Measurements from ENCODE around the gene DIP2A. TPM values are rescaled to one million over a fixed set of nuclear protein-coding genes. Genes with fewer than 3 reads are reported as not detected.

DIP2A gene
- total and polyA plus RNA-seq, 2 donors: 18.2 to 44.8 TPM

GRCh38 chr21:46421756-46422555 lies 36.7 kb upstream of the DIP2A start:
- Histone ChIP-seq H3K4me3 (ENCODE audit: low read depth, low read length) (no peak overlapping the region), H3K27ac (ENCODE audit: low read depth) (no peak overlapping the region), H3K36me3 (ENCODE audit: insufficient read depth) (no peaks in the 10 kb centered on the region), H3K4me1 (ENCODE audit: insufficient read depth) (no peaks in the 10 kb centered on the region)
- no peak for DNase-seq (ENCODE audit: extremely low spot score)
- 93% methylated on average over 35 of the region's 35 CpGs for WGBS

GRCh38 chr21:46422636-46423241 lies 36.0 kb upstream of the DIP2A start:
- no peak for DNase-seq (ENCODE audit: extremely low spot score)
- H3K36me3 ChIP-seq (ENCODE audit: insufficient read depth): no peaks in the 10 kb centered on the region

GRCh38 chr21:46423546-46424038 lies 35.1 kb upstream of the DIP2A start:
- H3K4me1 ChIP-seq (ENCODE audit: insufficient read depth): no peaks in the 10 kb centered on the region
- no peak overlapping the region for H3K4me3 ChIP-seq (ENCODE audit: low read depth, low read length)
- no peak overlapping the region for H3K27ac ChIP-seq (ENCODE audit: low read depth)
- 75% methylated on average over 1 of the region's 1 CpG for WGBS
- no peaks in the 10 kb centered on the region for H3K36me3 ChIP-seq (ENCODE audit: insufficient read depth)
- DNase-seq (ENCODE audit: extremely low spot score): no peak

More at GRCh38 chr21:46422636-46423241, 36.0 kb upstream of the DIP2A start:
- Histone ChIP-seq H3K4me1 (ENCODE audit: insufficient read depth) (no peaks in the 10 kb centered on the region), H3K27ac (ENCODE audit: low read depth) (no peak overlapping the region), H3K4me3 (ENCODE audit: low read depth, low read length) (no peak overlapping the region)
- WGBS: 96% methylated on average over 12 of the region's 12 CpGs

GRCh38 chr21:46424039-46424591 lies 34.6 kb upstream of the DIP2A start:
- no peaks in the 10 kb centered on the region for H3K36me3 ChIP-seq (ENCODE audit: insufficient read depth)
- no peak overlapping the region for H3K27ac ChIP-seq (ENCODE audit: low read depth)

GRCh38 chr21:46424621-46425020 lies 34.1 kb upstream of the DIP2A start:
- Histone ChIP-seq H3K4me3 (ENCODE audit: low read depth, low read length) (no peak overlapping the region), H3K4me1 (ENCODE audit: insufficient read depth) (no peaks in the 10 kb centered on the region), H3K36me3 (ENCODE audit: insufficient read depth) (no peaks in the 10 kb centered on the region), H3K27ac (ENCODE audit: low read depth) (no peak overlapping the region)
- no peak for DNase-seq (ENCODE audit: extremely low spot score)
- WGBS: 87% methylated on average over 14 of the region's 14 CpGs

More at GRCh38 chr21:46424039-46424591, 34.6 kb upstream of the DIP2A start:
- 77% methylated on average over 17 of the region's 17 CpGs for WGBS
- Histone ChIP-seq H3K4me3 (ENCODE audit: low read depth, low read length) (no peak overlapping the region), H3K4me1 (ENCODE audit: insufficient read depth) (no peaks in the 10 kb centered on the region)
- no peak for DNase-seq (ENCODE audit: extremely low spot score)

- no peak overlapping the region for H3K4me3 ChIP-seq (ENCODE audit: low read depth, low read length)
- H3K27ac ChIP-seq (ENCODE audit: low read depth): no peak overlapping the region
- no peak for DNase-seq (ENCODE audit: extremely low spot score)
- 90% methylated on average over 19 of the region's 19 CpGs for WGBS
- H3K4me1 ChIP-seq (ENCODE audit: insufficient read depth): no peaks in the 10 kb centered on the region
- H3K36me3 ChIP-seq (ENCODE audit: insufficient read depth): no peaks in the 10 kb centered on the region
Observed at GRCh38 chr21:46425041-46425440, 33.6 kb upstream of the DIP2A start.

- Histone ChIP-seq H3K36me3 (ENCODE audit: insufficient read depth) (no peaks in the 10 kb centered on the region), H3K27ac (ENCODE audit: low read depth) (no peak overlapping the region), H3K4me3 (ENCODE audit: low read depth, low read length) (no peak overlapping the region), H3K4me1 (ENCODE audit: insufficient read depth) (no peaks in the 10 kb centered on the region)
- DNase-seq (ENCODE audit: extremely low spot score): no peak
- WGBS: 90% methylated on average over 23 of the region's 23 CpGs
Observed at GRCh38 chr21:46425571-46425970, 33.1 kb upstream of the DIP2A start.

- Histone ChIP-seq H3K4me3 (ENCODE audit: low read depth, low read length) (no peak overlapping the region), H3K4me1 (ENCODE audit: insufficient read depth) (no peaks in the 10 kb centered on the region), H3K27ac (ENCODE audit: low read depth) (no peak overlapping the region), H3K36me3 (ENCODE audit: insufficient read depth) (peaks cover 2% of the 10 kb centered on the region)
- DNase-seq (ENCODE audit: extremely low spot score): no peak
- WGBS: 93% methylated on average over 22 of the region's 22 CpGs
Observed at GRCh38 chr21:46426313-46427046, 32.2 kb upstream of the DIP2A start.

- no peaks in the 10 kb centered on the region for H3K4me1 ChIP-seq (ENCODE audit: insufficient read depth)
- H3K36me3 ChIP-seq (ENCODE audit: insufficient read depth): peaks cover 2% of the 10 kb centered on the region
- no peak overlapping the region for H3K27ac ChIP-seq (ENCODE audit: low read depth)
- H3K4me3 ChIP-seq (ENCODE audit: low read depth, low read length): no peak overlapping the region
- 94% methylated on average over 14 of the region's 14 CpGs for WGBS
- no peak for DNase-seq (ENCODE audit: extremely low spot score)
Observed at GRCh38 chr21:46427516-46427915, 31.2 kb upstream of the DIP2A start.

GRCh38 chr21:46428286-46428685 lies 30.4 kb upstream of the DIP2A start:
- WGBS: 91% methylated on average over 23 of the region's 23 CpGs
- Histone ChIP-seq H3K36me3 (ENCODE audit: insufficient read depth) (peaks cover 2% of the 10 kb centered on the region), H3K27ac (ENCODE audit: low read depth) (no peak overlapping the region), H3K4me1 (ENCODE audit: insufficient read depth) (no peaks in the 10 kb centered on the region), H3K4me3 (ENCODE audit: low read depth, low read length) (no peak overlapping the region)
- no peak for DNase-seq (ENCODE audit: extremely low spot score)

- Histone ChIP-seq H3K27ac (ENCODE audit: low read depth) (no peak overlapping the region), H3K4me1 (ENCODE audit: insufficient read depth) (no peaks in the 10 kb centered on the region), H3K36me3 (ENCODE audit: insufficient read depth) (peaks cover 2% of the 10 kb centered on the region), H3K4me3 (ENCODE audit: low read depth, low read length) (no peak overlapping the region)
- no peak for DNase-seq (ENCODE audit: extremely low spot score)
- 95% methylated on average over 44 of the region's 44 CpGs for WGBS
Observed at GRCh38 chr21:46428987-46429710, 29.5 kb upstream of the DIP2A start.

GRCh38 chr21:46429754-46430681 lies 28.7 kb upstream of the DIP2A start:
- H3K27ac ChIP-seq (ENCODE audit: low read depth): no peak overlapping the region
- no peaks in the 10 kb centered on the region for H3K4me1 ChIP-seq (ENCODE audit: insufficient read depth)
- H3K4me3 ChIP-seq (ENCODE audit: low read depth, low read length): no peak overlapping the region
- DNase-seq (ENCODE audit: extremely low spot score): no peak
- 91% methylated on average over 31 of the region's 31 CpGs for WGBS
- peaks cover 2% of the 10 kb centered on the region for H3K36me3 ChIP-seq (ENCODE audit: insufficient read depth)
